Lower leg skin (tissue), 3 donors: Measurements from ENCODE around the gene GAGE10.

Experiments used
- POLR2A ChIP-seq, 2 donors: fragments of 450-650 bp; IDR thresholded peaks; one replicate each; pipeline ENCODE4 v1.6.1; 2016 to 2017; ENCODE audit warnings: antibody characterized with exemption in 2 of 2, mild to moderate bottlenecking in 1 of 2, moderate library complexity in 1 of 2
- TF ChIP-seq, protein P1 (sequence below), 3 donors: fragments of 450-650 bp; IDR thresholded peaks; one replicate each; pipeline ENCODE4 v1.5.1; 2016; ENCODE audit warnings: antibody characterized with exemption in 3 of 3, mild to moderate bottlenecking in 3 of 3, moderate library complexity in 2 of 3

DNA sequence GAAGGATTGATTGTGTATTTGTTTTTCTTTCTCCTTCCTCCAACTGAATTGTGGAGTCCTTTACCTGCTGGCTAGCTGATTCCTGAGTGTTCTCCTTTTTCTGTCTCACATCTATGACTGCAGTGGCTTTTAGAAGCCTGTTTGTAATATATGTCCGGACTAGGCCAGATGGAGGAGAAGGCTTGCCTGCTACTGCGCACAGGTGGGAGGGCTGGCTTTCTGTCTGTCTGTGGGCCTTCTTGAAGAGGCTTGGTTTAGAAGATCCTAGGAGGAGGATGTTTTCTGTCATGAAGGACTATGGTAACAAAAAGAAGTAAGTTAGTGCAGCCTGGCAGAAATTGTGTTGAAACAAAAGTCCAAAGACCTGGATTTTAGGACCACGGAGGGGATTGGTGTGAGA lies 25.4 kb upstream of the GAGE10 start:
- TF ChIP-seq, protein P1, sequence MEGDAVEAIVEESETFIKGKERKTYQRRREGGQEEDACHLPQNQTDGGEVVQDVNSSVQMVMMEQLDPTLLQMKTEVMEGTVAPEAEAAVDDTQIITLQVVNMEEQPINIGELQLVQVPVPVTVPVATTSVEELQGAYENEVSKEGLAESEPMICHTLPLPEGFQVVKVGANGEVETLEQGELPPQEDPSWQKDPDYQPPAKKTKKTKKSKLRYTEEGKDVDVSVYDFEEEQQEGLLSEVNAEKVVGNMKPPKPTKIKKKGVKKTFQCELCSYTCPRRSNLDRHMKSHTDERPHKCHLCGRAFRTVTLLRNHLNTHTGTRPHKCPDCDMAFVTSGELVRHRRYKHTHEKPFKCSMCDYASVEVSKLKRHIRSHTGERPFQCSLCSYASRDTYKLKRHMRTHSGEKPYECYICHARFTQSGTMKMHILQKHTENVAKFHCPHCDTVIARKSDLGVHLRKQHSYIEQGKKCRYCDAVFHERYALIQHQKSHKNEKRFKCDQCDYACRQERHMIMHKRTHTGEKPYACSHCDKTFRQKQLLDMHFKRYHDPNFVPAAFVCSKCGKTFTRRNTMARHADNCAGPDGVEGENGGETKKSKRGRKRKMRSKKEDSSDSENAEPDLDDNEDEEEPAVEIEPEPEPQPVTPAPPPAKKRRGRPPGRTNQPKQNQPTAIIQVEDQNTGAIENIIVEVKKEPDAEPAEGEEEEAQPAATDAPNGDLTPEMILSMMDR (IDR thresholded peaks at IDR 0.05): no peak
- no peak for TF ChIP-seq POLR2A (IDR thresholded peaks at IDR 0.05)
